Measurements from ENCODE around the gene RCE1. TPM values are rescaled to one million over a fixed set of nuclear protein-coding genes. Genes with fewer than 3 reads are reported as not detected.

Gene RCE1
- total and polyA plus RNA-seq, 2 donors from 2014 or later, result 13.8 to 22.3 TPM

DNA sequence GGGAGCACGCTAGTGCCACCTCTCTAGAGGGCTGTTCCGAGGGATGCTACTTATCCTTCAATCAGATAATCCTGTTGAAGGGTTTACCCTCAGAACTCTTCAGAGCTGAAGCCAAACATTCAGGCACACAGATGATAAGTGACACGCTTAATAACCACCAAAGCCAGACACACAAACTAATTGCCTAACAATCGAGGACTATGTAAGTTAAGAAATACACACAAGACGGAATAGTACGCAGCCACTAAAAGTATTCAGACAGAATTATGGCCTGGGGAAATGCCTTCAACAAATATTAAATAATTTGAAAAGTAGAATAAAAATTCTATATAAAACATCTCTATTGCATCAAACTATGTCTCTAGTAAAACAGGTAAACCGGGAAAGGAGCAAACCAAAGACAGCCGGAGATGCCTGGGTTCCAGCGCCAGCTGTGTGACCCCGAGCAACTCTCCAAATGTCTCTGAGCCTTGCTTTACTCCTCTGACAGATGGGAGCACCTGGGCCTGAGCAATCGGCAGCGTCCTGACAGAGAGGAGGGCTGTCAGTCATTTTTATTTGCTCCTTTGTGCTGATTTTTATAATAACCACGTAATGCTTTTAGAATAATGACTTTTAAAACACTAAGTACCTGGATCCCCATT is 25.0 kb downstream of the RCE1 start:
- intact Hi-C loops (cut with DNase I), result no loop called here

GRCh38 chr11:66868726-66869566 is 25.7 kb downstream of the RCE1 start:
- H3K36me3 ChIP-seq (ENCODE audit: control insufficient read depth in 2 of 3, insufficient read depth in 3 of 3, low read length in 3 of 3), result peaks cover 0 to 18% (median 0%) of the 10 kb centered on the region in 3 donors
- no peak overlapping the region for H3K9ac ChIP-seq (ENCODE audit: low read length in 3 of 3)
- H3K4me1 ChIP-seq (ENCODE audit: control insufficient read depth in 2 of 3, insufficient read depth in 2 of 3, low read depth in 1 of 3, low read length in 3 of 3), result no peaks in the 10 kb centered on the region
- no peaks in the 10 kb centered on the region for H3K27me3 ChIP-seq (ENCODE audit: control insufficient read depth, insufficient read depth, low read length)
- intact Hi-C loops (cut with DNase I), result no loop called here
- no peak overlapping the region for H3K27ac ChIP-seq (ENCODE audit: low read depth in 2 of 2, low read length in 2 of 2)
- FAIRE-seq, result no peak
- no peak for TF ChIP-seq CTCF (IDR thresholded peaks at IDR 0.05; ENCODE audit: borderline replicate concordance, extremely low read depth, insufficient read depth)
- no peak overlapping the region for H3K4me3 ChIP-seq (ENCODE audit: low read length in 3 of 3)
- no peaks in the 10 kb centered on the region for H3K9me3 ChIP-seq (ENCODE audit: control insufficient read depth in 2 of 3, insufficient read depth in 1 of 3, low read length in 3 of 3)
- DNase-seq, result peak in 4 of 5 donors; percentile 62 to 81 (median 74)

More for the DNA sequence above, 25.0 kb downstream of the RCE1 start:
- H3K9ac ChIP-seq (ENCODE audit: low read length in 3 of 3), result no peak overlapping the region
- no peak overlapping the region for H3K4me3 ChIP-seq (ENCODE audit: low read length in 3 of 3)
- FAIRE-seq (no peak), DNase-seq (no peak)
- H3K27me3 ChIP-seq (ENCODE audit: control insufficient read depth, insufficient read depth, low read length), result no peaks in the 10 kb centered on the region
- peaks cover 0 to 18% (median 0%) of the 10 kb centered on the region in 3 donors for H3K36me3 ChIP-seq (ENCODE audit: control insufficient read depth in 2 of 3, insufficient read depth in 3 of 3, low read length in 3 of 3)
- H3K27ac ChIP-seq (ENCODE audit: low read depth in 2 of 2, low read length in 2 of 2), result no peak overlapping the region
- no peak for TF ChIP-seq CTCF (IDR thresholded peaks at IDR 0.05; ENCODE audit: borderline replicate concordance, extremely low read depth, insufficient read depth)
- H3K4me1 ChIP-seq (ENCODE audit: control insufficient read depth in 2 of 3, insufficient read depth in 2 of 3, low read depth in 1 of 3, low read length in 3 of 3), result no peaks in the 10 kb centered on the region
- H3K9me3 ChIP-seq (ENCODE audit: control insufficient read depth in 2 of 3, insufficient read depth in 1 of 3, low read length in 3 of 3), result no peaks in the 10 kb centered on the region

DNA sequence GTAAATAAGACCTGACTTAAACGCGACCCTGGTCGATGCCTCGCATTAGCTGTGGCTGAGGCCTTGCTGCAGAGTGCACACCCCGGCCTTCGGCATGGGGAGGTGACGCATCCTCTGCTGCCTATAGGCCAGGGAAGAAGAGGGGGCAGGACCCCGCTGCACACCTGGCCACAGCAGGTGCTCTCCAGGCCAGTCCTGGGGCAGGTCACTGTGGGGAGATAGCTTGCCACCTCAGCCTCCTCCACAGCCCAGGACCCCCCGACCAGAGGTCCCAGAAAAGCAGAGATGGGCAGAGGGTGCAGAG is 26.3 kb downstream of the RCE1 start:
- TF ChIP-seq CTCF (IDR thresholded peaks at IDR 0.05; ENCODE audit: borderline replicate concordance, extremely low read depth, insufficient read depth), result no peak
- Histone ChIP-seq H3K9me3 (ENCODE audit: control insufficient read depth in 2 of 3, insufficient read depth in 1 of 3, low read length in 3 of 3) (no peaks in the 10 kb centered on the region), H3K36me3 (ENCODE audit: control insufficient read depth in 2 of 3, insufficient read depth in 3 of 3, low read length in 3 of 3) (peaks cover 0 to 18% (median 0%) of the 10 kb centered on the region in 3 donors), H3K27me3 (ENCODE audit: control insufficient read depth, insufficient read depth, low read length) (no peaks in the 10 kb centered on the region), H3K4me1 (ENCODE audit: control insufficient read depth in 2 of 3, insufficient read depth in 2 of 3, low read depth in 1 of 3, low read length in 3 of 3) (no peaks in the 10 kb centered on the region), H3K9ac (ENCODE audit: low read length in 3 of 3) (no peak overlapping the region), H3K27ac (ENCODE audit: low read depth in 2 of 2, low read length in 2 of 2) (no peak overlapping the region), H3K4me3 (ENCODE audit: low read length in 3 of 3) (no peak overlapping the region)
- intact Hi-C loops (cut with DNase I), result no loop called here
- DNase-seq (no peak), FAIRE-seq (no peak)
